ENCODE measurements around the gene ANXA5. TPM values are rescaled to one million over a fixed set of nuclear protein-coding genes. Genes with fewer than 3 reads are reported as not detected.
A peak's percentile ranks its signal among the peaks of the same experiment; 100 is the strongest.

Gene ANXA5
- total RNA-seq, 1 donor from 2014 or later: 193 TPM

GRCh38 chr4:121712783-121713182 lies 16.0 kb upstream of the ANXA5 start:
- no peaks in the 10 kb centered on the region for H3K27me3 ChIP-seq (ENCODE audit: control insufficient read depth in 3 of 3, insufficient read depth in 3 of 3, low read length in 3 of 3)
- H3K9me3 ChIP-seq (ENCODE audit: control insufficient read depth in 3 of 3, low read length in 3 of 3): no peaks in the 10 kb centered on the region
- H3K9ac ChIP-seq (ENCODE audit: low read depth in 1 of 3, low read length in 3 of 3): no peak overlapping the region
- peaks cover 2 to 7% (median 2%) of the 10 kb centered on the region in 3 donors for H3K4me1 ChIP-seq (ENCODE audit: control insufficient read depth in 3 of 3, insufficient read depth in 3 of 3, low read length in 3 of 3)
- H3K27ac ChIP-seq (ENCODE audit: low read depth, low read length): no peak overlapping the region
- no peaks in the 10 kb centered on the region for H3K36me3 ChIP-seq (ENCODE audit: control insufficient read depth in 3 of 3, insufficient read depth in 3 of 3, low read length in 3 of 3)
- no peak overlapping the region for H3K4me3 ChIP-seq (ENCODE audit: low read length in 3 of 3)

GRCh38 chr4:121712001-121712651 lies 15.3 kb upstream of the ANXA5 start:
- H3K27ac ChIP-seq (ENCODE audit: low read depth, low read length): peak overlapping the region; percentile 52
- no peaks in the 10 kb centered on the region for H3K27me3 ChIP-seq (ENCODE audit: control insufficient read depth in 3 of 3, insufficient read depth in 3 of 3, low read length in 3 of 3)
- no peaks in the 10 kb centered on the region for H3K36me3 ChIP-seq (ENCODE audit: control insufficient read depth in 3 of 3, insufficient read depth in 3 of 3, low read length in 3 of 3)
- H3K9me3 ChIP-seq (ENCODE audit: control insufficient read depth in 3 of 3, low read length in 3 of 3): no peaks in the 10 kb centered on the region
- peak overlapping the region; percentile 45 to 53 (median 45) for H3K4me3 ChIP-seq (ENCODE audit: low read length in 3 of 3)
- H3K4me1 ChIP-seq (ENCODE audit: control insufficient read depth in 3 of 3, insufficient read depth in 3 of 3, low read length in 3 of 3): peaks cover 2 to 7% (median 2%) of the 10 kb centered on the region in 3 donors
- peak overlapping the region in 2 of 3 donors; percentile 29 to 57 for H3K9ac ChIP-seq (ENCODE audit: low read depth in 1 of 3, low read length in 3 of 3)

GRCh38 chr4:121711263-121712000 lies 14.7 kb upstream of the ANXA5 start:
- peak overlapping the region; percentile 29 to 63 (median 57) for H3K9ac ChIP-seq (ENCODE audit: low read depth in 1 of 3, low read length in 3 of 3)
- H3K36me3 ChIP-seq (ENCODE audit: control insufficient read depth in 3 of 3, insufficient read depth in 3 of 3, low read length in 3 of 3): no peaks in the 10 kb centered on the region
- peak overlapping the region; percentile 52 for H3K27ac ChIP-seq (ENCODE audit: low read depth, low read length)
- H3K4me3 ChIP-seq (ENCODE audit: low read length in 3 of 3): peak overlapping the region; percentile 45 to 53 (median 45)
- peaks cover 2 to 7% (median 2%) of the 10 kb centered on the region in 3 donors for H3K4me1 ChIP-seq (ENCODE audit: control insufficient read depth in 3 of 3, insufficient read depth in 3 of 3, low read length in 3 of 3)
- no peaks in the 10 kb centered on the region for H3K9me3 ChIP-seq (ENCODE audit: control insufficient read depth in 3 of 3, low read length in 3 of 3)
- H3K27me3 ChIP-seq (ENCODE audit: control insufficient read depth in 3 of 3, insufficient read depth in 3 of 3, low read length in 3 of 3): no peaks in the 10 kb centered on the region

- H3K27me3 ChIP-seq (ENCODE audit: control insufficient read depth in 3 of 3, insufficient read depth in 3 of 3, low read length in 3 of 3): no peaks in the 10 kb centered on the region
- H3K4me1 ChIP-seq (ENCODE audit: control insufficient read depth in 3 of 3, insufficient read depth in 3 of 3, low read length in 3 of 3): peaks cover 2 to 7% (median 2%) of the 10 kb centered on the region in 3 donors
- H3K27ac ChIP-seq (ENCODE audit: low read depth, low read length): no peak overlapping the region
- H3K4me3 ChIP-seq (ENCODE audit: low read length in 3 of 3): no peak overlapping the region
- H3K9me3 ChIP-seq (ENCODE audit: control insufficient read depth in 3 of 3, low read length in 3 of 3): no peaks in the 10 kb centered on the region
- H3K36me3 ChIP-seq (ENCODE audit: control insufficient read depth in 3 of 3, insufficient read depth in 3 of 3, low read length in 3 of 3): no peaks in the 10 kb centered on the region
- no peak overlapping the region for H3K9ac ChIP-seq (ENCODE audit: low read depth in 1 of 3, low read length in 3 of 3)
Measured at GRCh38 chr4:121709766-121710405, 13.1 kb upstream of the ANXA5 start.

DNA sequence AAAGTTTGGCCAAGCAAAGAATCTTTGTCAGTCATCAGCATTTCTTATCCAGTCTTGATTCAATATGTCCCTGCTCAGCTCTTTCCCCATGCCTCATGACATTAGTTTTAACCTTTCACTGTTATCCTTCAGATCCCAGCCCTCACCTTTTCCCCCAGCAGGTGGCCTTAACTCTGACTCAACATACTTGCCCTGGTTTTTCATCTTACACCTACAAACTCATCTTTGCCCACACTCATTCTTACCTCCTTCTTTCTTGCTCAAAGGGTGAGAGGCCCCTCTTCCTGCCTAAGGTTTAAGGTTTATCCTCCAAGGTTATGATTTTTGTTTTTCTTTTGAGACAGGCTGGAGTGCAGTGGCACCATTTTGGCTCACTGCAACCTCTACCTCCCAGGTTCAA lies 10.6 kb upstream of the ANXA5 start:
- peaks cover 2 to 7% (median 2%) of the 10 kb centered on the region in 3 donors for H3K4me1 ChIP-seq (ENCODE audit: control insufficient read depth in 3 of 3, insufficient read depth in 3 of 3, low read length in 3 of 3)
- no peaks in the 10 kb centered on the region for H3K9me3 ChIP-seq (ENCODE audit: control insufficient read depth in 3 of 3, low read length in 3 of 3)
- H3K27me3 ChIP-seq (ENCODE audit: control insufficient read depth in 3 of 3, insufficient read depth in 3 of 3, low read length in 3 of 3): no peaks in the 10 kb centered on the region
- H3K9ac ChIP-seq (ENCODE audit: low read depth in 1 of 3, low read length in 3 of 3): no peak overlapping the region
- H3K36me3 ChIP-seq (ENCODE audit: control insufficient read depth in 3 of 3, insufficient read depth in 3 of 3, low read length in 3 of 3): no peaks in the 10 kb centered on the region
- no peak overlapping the region for H3K27ac ChIP-seq (ENCODE audit: low read depth, low read length)
- no peak overlapping the region for H3K4me3 ChIP-seq (ENCODE audit: low read length in 3 of 3)

DNA sequence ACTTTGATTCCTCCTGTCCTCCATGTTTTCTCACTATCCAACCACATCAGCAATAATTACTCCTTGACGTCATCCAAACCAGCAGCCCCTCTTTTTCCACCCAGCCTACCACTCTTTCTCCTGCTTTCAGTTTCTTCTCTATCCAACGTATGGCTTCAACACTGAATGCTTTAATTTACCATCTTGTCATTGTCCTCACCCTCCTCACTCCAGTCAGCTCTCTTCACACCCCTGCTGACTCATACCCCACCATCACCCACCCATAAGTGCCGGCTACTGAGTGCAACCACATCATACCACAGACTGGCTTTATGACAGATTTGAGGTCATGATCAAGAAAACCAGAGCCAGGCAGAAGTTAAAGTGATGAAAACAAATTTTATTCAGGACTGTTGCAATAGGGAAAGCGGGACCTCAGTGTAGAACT lies 9.8 kb upstream of the ANXA5 start:
- H3K4me1 ChIP-seq (ENCODE audit: control insufficient read depth in 3 of 3, insufficient read depth in 3 of 3, low read length in 3 of 3): peaks cover 0 to 4% (median 2%) of the 10 kb centered on the region in 3 donors
- no peaks in the 10 kb centered on the region for H3K9me3 ChIP-seq (ENCODE audit: control insufficient read depth in 3 of 3, low read length in 3 of 3)
- no peaks in the 10 kb centered on the region for H3K27me3 ChIP-seq (ENCODE audit: control insufficient read depth in 3 of 3, insufficient read depth in 3 of 3, low read length in 3 of 3)
- no peaks in the 10 kb centered on the region for H3K36me3 ChIP-seq (ENCODE audit: control insufficient read depth in 3 of 3, insufficient read depth in 3 of 3, low read length in 3 of 3)
- no peak overlapping the region for H3K4me3 ChIP-seq (ENCODE audit: low read length in 3 of 3)
- no peak overlapping the region for H3K9ac ChIP-seq (ENCODE audit: low read depth in 1 of 3, low read length in 3 of 3)
- H3K27ac ChIP-seq (ENCODE audit: low read depth, low read length): no peak overlapping the region

DNA sequence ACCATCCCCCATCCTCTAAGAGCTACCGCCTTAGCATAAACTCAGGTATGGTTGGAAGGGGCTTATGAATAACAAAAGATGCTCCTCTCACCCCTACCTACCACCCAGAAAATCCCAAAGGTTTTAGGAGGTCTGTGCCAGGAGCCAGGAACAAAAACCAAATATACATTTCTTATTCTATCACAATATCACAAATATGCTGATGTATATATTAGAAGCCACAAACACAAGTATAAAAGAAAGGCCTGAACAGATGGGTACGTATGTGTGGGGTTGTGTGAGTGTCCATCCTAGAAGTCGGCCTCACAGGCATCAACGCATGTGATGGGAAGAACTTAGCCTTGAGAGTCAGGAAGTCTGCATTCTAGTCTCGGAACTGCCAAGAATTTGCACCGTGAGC lies 8.7 kb upstream of the ANXA5 start:
- Histone ChIP-seq H3K27me3 (ENCODE audit: control insufficient read depth in 3 of 3, insufficient read depth in 3 of 3, low read length in 3 of 3) (no peaks in the 10 kb centered on the region), H3K36me3 (ENCODE audit: control insufficient read depth in 3 of 3, insufficient read depth in 3 of 3, low read length in 3 of 3) (no peaks in the 10 kb centered on the region), H3K27ac (ENCODE audit: low read depth, low read length) (no peak overlapping the region), H3K9ac (ENCODE audit: low read depth in 1 of 3, low read length in 3 of 3) (no peak overlapping the region), H3K4me1 (ENCODE audit: control insufficient read depth in 3 of 3, insufficient read depth in 3 of 3, low read length in 3 of 3) (no peaks in the 10 kb centered on the region), H3K9me3 (ENCODE audit: control insufficient read depth in 3 of 3, low read length in 3 of 3) (no peaks in the 10 kb centered on the region), H3K4me3 (ENCODE audit: low read length in 3 of 3) (no peak overlapping the region)

- H3K27ac ChIP-seq (ENCODE audit: low read depth, low read length): no peak overlapping the region
- H3K27me3 ChIP-seq (ENCODE audit: control insufficient read depth in 3 of 3, insufficient read depth in 3 of 3, low read length in 3 of 3): no peaks in the 10 kb centered on the region
- peaks cover 4 to 12% (median 6%) of the 10 kb centered on the region in 3 donors for H3K4me1 ChIP-seq (ENCODE audit: control insufficient read depth in 3 of 3, insufficient read depth in 3 of 3, low read length in 3 of 3)
- H3K36me3 ChIP-seq (ENCODE audit: control insufficient read depth in 3 of 3, insufficient read depth in 3 of 3, low read length in 3 of 3): no peaks in the 10 kb centered on the region
- H3K9me3 ChIP-seq (ENCODE audit: control insufficient read depth in 3 of 3, low read length in 3 of 3): no peaks in the 10 kb centered on the region
- no peak overlapping the region for H3K4me3 ChIP-seq (ENCODE audit: low read length in 3 of 3)
- no peak overlapping the region for H3K9ac ChIP-seq (ENCODE audit: low read depth in 1 of 3, low read length in 3 of 3)
Measured at GRCh38 chr4:121702136-121702535, 5.4 kb upstream of the ANXA5 start.

- Histone ChIP-seq H3K27me3 (ENCODE audit: control insufficient read depth in 3 of 3, insufficient read depth in 3 of 3, low read length in 3 of 3) (no peaks in the 10 kb centered on the region), H3K4me1 (ENCODE audit: control insufficient read depth in 3 of 3, insufficient read depth in 3 of 3, low read length in 3 of 3) (peaks cover 4 to 15% (median 6%) of the 10 kb centered on the region in 3 donors), H3K4me3 (ENCODE audit: low read length in 3 of 3) (no peak overlapping the region), H3K27ac (ENCODE audit: low read depth, low read length) (no peak overlapping the region), H3K36me3 (ENCODE audit: control insufficient read depth in 3 of 3, insufficient read depth in 3 of 3, low read length in 3 of 3) (no peaks in the 10 kb centered on the region), H3K9me3 (ENCODE audit: control insufficient read depth in 3 of 3, low read length in 3 of 3) (no peaks in the 10 kb centered on the region), H3K9ac (ENCODE audit: low read depth in 1 of 3, low read length in 3 of 3) (no peak overlapping the region)
Measured at GRCh38 chr4:121701263-121701662, 4.5 kb upstream of the ANXA5 start.

DNA sequence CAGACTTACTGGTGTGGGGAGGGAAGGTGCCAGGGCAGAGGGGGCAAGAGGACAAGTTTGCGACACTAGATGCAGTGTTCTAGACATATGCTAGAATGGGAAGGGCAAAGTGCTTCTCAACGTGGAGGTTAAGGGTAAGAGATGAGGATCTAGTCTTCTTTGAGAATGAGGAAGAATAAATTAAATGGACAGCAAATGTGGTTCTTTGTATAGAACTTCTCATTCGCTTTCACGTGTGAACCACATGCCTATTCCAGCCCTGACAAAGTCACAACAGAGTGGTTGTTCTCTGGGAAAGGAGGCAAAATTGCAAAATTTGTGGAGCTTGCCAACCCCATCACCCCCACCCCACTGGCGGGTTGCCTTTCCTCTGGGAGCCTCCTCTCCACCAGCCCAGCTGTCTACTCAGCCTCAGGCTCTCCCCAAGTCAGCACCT lies 1.5 kb upstream of the ANXA5 start:
- no peak overlapping the region for H3K27ac ChIP-seq (ENCODE audit: low read depth, low read length)
- peak overlapping the region in 1 of 3 donors; percentile 7 for H3K4me3 ChIP-seq (ENCODE audit: low read length in 3 of 3)
- no peaks in the 10 kb centered on the region for H3K27me3 ChIP-seq (ENCODE audit: control insufficient read depth in 3 of 3, insufficient read depth in 3 of 3, low read length in 3 of 3)
- no peak overlapping the region for H3K9ac ChIP-seq (ENCODE audit: low read depth in 1 of 3, low read length in 3 of 3)
- no peaks in the 10 kb centered on the region for H3K36me3 ChIP-seq (ENCODE audit: control insufficient read depth in 3 of 3, insufficient read depth in 3 of 3, low read length in 3 of 3)
- no peaks in the 10 kb centered on the region for H3K9me3 ChIP-seq (ENCODE audit: control insufficient read depth in 3 of 3, low read length in 3 of 3)
- H3K4me1 ChIP-seq (ENCODE audit: control insufficient read depth in 3 of 3, insufficient read depth in 3 of 3, low read length in 3 of 3): peaks cover 4 to 23% (median 10%) of the 10 kb centered on the region in 3 donors
